Activated CD8-positive, alpha-beta T cell treated with anti-CD3 and anti-CD28 coated beads for 36 hours (primary cell): ENCODE measurements around the gene ENTPD5. TPM values are rescaled to one million over a fixed set of nuclear protein-coding genes. Genes with fewer than 3 reads are reported as not detected.

Experiments used
- ATAC-seq: fragments of 200-7000 bp; cut with Tn5 transposase; one replicate; pipeline ENCODE4 v1.10.0; 2021; ENCODE audit warnings: mild to moderate bottlenecking, moderate library complexity
- CTCF ChIA-PET: fragments of 350-600 bp; sonication (Branson Sonifier 250); formaldehyde crosslinking; loops from one replicate; lab custom pipeline; 2021; ENCODE audit warnings: antibody characterized with exemption; lab: Charles Lee
- POLR2A ChIA-PET: fragments of 350-600 bp; sonication (Branson Sonifier 250); formaldehyde crosslinking; loops from one replicate; lab custom pipeline; 2021; ENCODE audit warnings: antibody characterized with exemption; lab: Charles Lee
- DNase-seq: peaks from one replicate; pipeline ENCODE4 v3.0.0-alpha.2; 2020
- H3K27ac Mint-ChIP-seq: one replicate; pipeline ENCODE4 v1.8.0; 2021; ENCODE audit warnings: mild to moderate bottlenecking, mixed read lengths
- H3K27me3 Mint-ChIP-seq: one replicate; pipeline ENCODE4 v1.8.0; 2021; ENCODE audit warnings: mixed read lengths
- H3K36me3 Mint-ChIP-seq: one replicate; pipeline ENCODE4 v1.8.0; 2021; ENCODE audit warnings: low read depth, mixed read lengths
- H3K4me1 Mint-ChIP-seq: one replicate; pipeline ENCODE4 v1.8.0; 2021; ENCODE audit warnings: low read depth, mixed read lengths
- H3K4me3 Mint-ChIP-seq: one replicate; pipeline ENCODE4 v1.8.0; 2021; ENCODE audit warnings: mild to moderate bottlenecking, moderate library complexity, mixed read lengths
- H3K9me3 Mint-ChIP-seq: one replicate; pipeline ENCODE4 v1.8.0; 2021; ENCODE audit warnings: mixed read lengths
- CTCF ChIP-seq: fragments of 200-600 bp; IDR thresholded peaks from one replicate; pipeline ENCODE4 v1.8.0; 2022; ENCODE audit warnings: antibody characterized with exemption, mild to moderate bottlenecking
- intact Hi-C: fragments of 100-400 bp; cut with micrococcal nuclease; formaldehyde crosslinking; loops from one replicate; pipeline ENCODE4 v1.10.0; 2022
- total RNA-seq, 2 experiments: library from RNA; stranded (reverse); gene quantifications; one replicate each; pipeline ENCODE4 v1.2.3, GENCODE V29; 2021

ENTPD5 gene
- total RNA-seq, 2 experiments from 2014 or later, result 11.9 to 13.9 TPM

GRCh38 chr14:73913256-73913655 lies 105.8 kb downstream of the ENTPD5 start:
- Mint-ChIP-seq H3K27ac (no peak overlapping the region), H3K4me3 (no peak overlapping the region), H3K4me1 (no peaks in the 10 kb centered on the region), H3K36me3 (peaks cover 60% of the 10 kb centered on the region), H3K9me3 (no peaks in the 10 kb centered on the region), H3K27me3 (no peaks in the 10 kb centered on the region)
- CTCF ChIA-PET, result no interaction called here
- no peak for ATAC-seq
- no peak for DNase-seq
- TF ChIP-seq CTCF, result no peak
- POLR2A ChIA-PET, result no interaction called here
- intact Hi-C loops, result no loop called here

- CTCF ChIA-PET, result no interaction called here
- no peak overlapping the region for H3K27ac Mint-ChIP-seq
- ATAC-seq, result no peak
- POLR2A ChIA-PET, result interaction anchor here (0.5 kb wide), 1 partner anchor 78 kb away, joined by 3 read pairs; no protein-coding TSS in a partner anchor
- TF ChIP-seq CTCF, result no peak
- H3K4me3 Mint-ChIP-seq, result no peak overlapping the region
- no peak for DNase-seq
- peaks cover 78% of the 10 kb centered on the region for H3K36me3 Mint-ChIP-seq
- H3K4me1 Mint-ChIP-seq, result no peaks in the 10 kb centered on the region
- no peaks in the 10 kb centered on the region for H3K9me3 Mint-ChIP-seq
- no peaks in the 10 kb centered on the region for H3K27me3 Mint-ChIP-seq
- intact Hi-C loops, result no loop called here
These were observed 109.4 kb downstream of the ENTPD5 start for GRCh38 chr14:73909681-73910080.

Other genes with a start within 250 kb of the ENTPD5 start
- gene PTGR2, start 167.5 kb downstream of the ENTPD5 start, total RNA-seq, result 10 to 100 TPM; 10.6 to 11.0 TPM
- 10 to 100 TPM; 54.9 to 56.1 TPM for gene ZNF410, start 132.4 kb downstream of the ENTPD5 start, total RNA-seq
- 1 to 10 TPM; 1.0 to 1.3 TPM for gene FAM161B, start 69.2 kb downstream of the ENTPD5 start, total RNA-seq
- gene COQ6, start 69.0 kb downstream of the ENTPD5 start, total RNA-seq, result 10 to 100 TPM; 20.2 to 23.2 TPM
- 1 to 10 TPM; 1.2 TPM for gene BBOF1, start 61 bp upstream of the ENTPD5 start, total RNA-seq
- gene ALDH6A1, start 65.2 kb upstream of the ENTPD5 start, total RNA-seq, result 10 to 100 TPM; 10.8 to 11.8 TPM
- 10 to 100 TPM; 10.1 to 10.3 TPM for gene LIN52, start 65.7 kb upstream of the ENTPD5 start, total RNA-seq
- gene VSX2, start 220.2 kb upstream of the ENTPD5 start, total RNA-seq, result not detected